GM18517 (cell line): Measurements from ENCODE around the gene MMEL1.
"Not testable (repeated sequence)": the region's sequence is repeated elsewhere in the genome, so short reads cannot be mapped to it uniquely, and the experiment has no call there.

ENCODE experiments used
- ATAC-seq: cut with Tn5 transposase; IDR thresholded peaks from one replicate; pipeline ENCODE4 v1.9.1; 2021; ENCODE audit warnings: mild to moderate bottlenecking, moderate library complexity; ENCODE audit not compliant: unreplicated experiment

Gene MMEL1

GRCh38 chr1:2559509-2560298 is 73.1 kb downstream of the MMEL1 start:
- ATAC-seq: no peak

- no peak for ATAC-seq
Measured at GRCh38 chr1:2558861-2559260, 74.0 kb downstream of the MMEL1 start.

- no peak for ATAC-seq
Measured at GRCh38 chr1:2558420-2558819, 74.4 kb downstream of the MMEL1 start.

DNA sequence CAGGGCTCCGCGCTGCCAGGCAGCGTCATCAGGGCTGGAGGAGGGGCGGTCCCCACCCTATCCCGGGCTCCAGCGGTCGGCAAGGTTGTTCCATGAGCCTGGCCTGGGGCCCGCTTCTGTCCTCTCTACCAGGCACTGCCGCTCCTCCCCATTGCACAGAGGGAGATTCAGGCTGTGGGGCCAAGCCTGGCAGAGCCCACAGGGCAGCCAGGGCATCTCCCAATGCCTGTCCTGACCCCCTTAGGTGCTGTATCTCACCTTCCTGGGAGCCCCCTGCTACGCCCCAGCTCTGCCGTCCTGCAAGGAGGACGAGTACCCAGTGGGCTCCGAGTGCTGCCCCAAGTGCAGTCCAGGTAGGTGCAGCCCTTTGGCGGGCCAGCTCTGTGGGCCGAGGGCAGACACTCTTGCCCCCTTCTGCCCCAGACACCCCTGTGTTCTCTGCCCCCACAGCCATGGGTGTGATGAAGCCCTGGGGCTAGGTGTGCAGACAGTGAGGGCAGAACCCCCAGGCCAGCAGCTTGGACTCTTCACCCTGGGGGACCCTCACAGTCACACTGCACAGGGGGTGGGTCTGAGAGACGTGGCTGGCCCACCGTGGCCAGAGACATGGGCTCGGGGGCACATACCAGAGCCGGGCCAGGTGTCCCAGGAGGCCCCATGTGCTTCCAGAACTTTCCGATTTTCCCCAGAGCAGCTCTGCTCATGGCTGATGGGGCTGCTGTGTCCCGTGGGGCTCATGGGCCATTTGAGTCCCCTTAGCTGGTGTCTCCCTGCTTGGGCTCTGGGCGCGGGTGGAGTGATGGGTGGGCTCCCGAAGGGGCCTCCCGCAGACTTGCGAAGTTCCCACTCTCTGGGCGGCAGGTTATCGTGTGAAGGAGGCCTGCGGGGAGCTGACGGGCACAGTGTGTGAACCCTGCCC is 75.1 kb downstream of the MMEL1 start:
- ATAC-seq: no peak

DNA sequence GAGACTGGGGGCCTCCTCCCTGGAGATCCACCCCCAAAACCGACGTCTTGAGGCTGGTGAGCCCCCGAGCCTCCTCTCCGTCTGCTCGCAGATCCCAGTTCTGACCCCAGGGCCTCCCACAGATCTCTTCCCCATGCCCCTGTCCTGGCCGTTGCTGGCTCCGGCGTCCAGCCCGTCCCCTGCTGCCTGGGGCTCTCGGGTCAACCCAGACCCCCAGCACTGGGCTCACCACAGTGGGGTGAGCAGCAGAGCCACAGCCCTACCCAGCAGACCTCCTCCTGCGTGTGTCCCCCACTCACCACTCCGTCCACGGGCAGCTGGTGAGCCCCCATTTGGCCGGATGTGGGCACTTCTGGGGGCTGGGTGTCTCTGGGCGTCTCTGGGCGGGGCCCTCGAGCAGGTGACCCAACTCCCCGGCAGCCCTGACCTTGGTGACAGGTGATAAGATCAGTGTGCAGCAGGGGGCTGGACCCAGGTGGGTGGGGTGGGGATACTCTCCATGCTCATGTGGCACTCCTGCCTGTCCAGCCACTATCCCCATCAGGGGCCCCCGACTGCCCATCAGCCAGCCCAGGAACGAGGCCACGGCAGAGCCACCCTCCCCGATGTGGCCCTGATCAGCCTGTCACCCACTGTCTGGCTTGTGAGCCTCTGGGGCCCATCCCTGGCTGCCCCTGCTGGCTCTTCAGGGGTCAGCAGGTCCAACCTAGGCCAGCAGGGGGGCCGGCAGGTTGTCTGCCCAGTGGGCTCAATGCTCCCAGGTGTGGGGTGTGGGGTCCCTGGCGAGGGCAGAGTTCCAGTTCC is 75.9 kb downstream of the MMEL1 start:
- no peak for ATAC-seq

- no peak for ATAC-seq
Measured at GRCh38 chr1:2556277-2556677, 76.5 kb downstream of the MMEL1 start, which contains the start of gene TNFRSF14. Gene TNFRSF14 (plus strand): TSS chr1:2556371. CDS start chr1:2556665, 294 bp downstream.

- no peak for ATAC-seq
Measured at GRCh38 chr1:2555634-2556276, 77.1 kb downstream of the MMEL1 start.

DNA sequence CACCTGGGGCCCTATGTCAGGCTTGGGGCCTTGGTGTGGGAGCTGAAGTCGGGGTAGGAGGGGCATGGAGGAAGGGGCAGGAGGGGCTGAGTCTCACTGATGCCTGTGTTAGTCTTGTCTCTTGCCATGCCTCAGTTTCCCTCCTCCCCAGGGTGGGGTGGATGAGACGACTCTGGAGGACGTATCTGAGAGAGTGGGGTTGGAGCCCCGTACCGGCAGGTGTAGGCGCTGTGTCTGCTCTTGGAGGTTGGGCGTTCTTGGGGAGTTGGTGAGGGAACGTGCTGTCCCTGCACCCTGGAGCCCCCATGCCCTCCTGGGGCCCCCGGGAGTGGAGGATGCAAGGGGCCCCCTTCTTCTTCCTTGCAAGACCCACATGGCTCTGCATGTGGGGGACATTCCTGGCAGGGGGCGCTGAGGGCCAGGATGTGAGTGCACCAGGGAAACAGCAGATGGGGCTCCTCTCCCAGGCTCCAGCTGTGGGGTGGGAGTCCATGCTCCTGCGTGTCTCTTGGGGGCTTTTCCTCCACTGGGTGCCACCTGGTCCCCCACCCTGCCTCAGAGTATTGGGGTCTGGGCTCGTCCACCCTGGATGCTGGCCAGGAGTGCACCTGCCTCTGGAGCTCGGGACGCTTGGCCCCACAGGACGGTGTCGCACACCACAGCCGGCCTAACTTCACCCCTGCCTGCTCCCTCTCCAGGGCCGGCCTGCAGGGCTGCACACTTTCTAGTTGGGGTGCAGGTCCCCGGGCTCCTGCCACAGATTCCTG is 78.0 kb downstream of the MMEL1 start:
- no peak for ATAC-seq

DNA sequence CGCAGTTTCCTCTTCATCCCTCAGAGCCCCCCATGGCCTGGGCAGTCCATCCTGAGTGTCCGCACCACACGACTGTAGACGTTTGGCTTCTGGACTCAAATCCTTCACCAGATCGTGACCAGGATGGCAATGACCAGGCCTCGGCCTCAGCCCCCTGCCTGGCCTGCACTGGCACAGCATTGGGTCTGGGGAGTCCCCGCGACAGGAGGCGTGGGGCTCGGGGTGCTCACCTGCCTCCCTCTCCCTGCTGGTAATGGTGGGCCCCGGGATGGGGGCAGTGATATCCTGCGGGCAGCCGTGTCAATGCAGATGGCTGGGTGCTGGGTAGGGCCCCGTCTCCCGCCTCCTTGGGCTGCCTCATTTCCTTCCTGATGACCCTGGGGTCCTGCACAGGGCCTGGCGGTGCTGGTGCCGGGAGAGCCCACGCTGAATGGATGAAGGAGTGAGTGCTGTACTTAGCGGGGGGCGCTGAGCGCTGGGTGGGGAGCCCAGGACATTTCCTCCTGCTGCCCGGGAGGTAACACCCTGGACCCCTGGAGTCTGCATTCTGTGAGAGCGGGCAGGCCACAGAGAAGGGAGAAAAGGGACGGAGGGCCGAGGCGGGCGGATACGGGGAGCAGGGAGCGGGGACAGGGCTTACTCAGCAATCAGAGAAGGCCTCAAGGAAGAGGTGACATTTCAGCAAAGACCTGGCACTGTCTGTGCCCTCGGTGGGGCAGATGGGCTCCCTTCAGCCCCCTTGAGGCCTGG is 78.8 kb downstream of the MMEL1 start:
- ATAC-seq: no peak

DNA sequence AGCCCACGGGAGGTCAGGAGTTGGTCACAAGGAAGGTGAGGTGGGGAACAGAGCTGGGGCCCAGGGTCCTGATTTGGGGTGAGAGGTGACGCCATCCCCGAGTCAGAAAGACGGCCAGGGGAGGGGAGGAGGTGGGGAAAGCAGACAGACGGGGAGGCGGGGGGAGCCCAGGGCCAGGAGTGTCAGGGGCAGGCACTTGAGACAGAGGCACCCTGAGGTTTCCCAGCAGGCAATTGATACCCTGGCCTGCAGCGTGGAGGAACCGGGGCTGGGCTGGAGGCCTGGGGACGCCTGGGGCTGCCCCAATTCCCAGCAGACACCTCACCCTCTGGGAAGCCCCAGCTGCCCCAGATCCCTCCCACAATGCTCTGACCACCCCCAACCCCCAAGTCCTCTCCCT is 79.7 kb downstream of the MMEL1 start:
- ATAC-seq: not testable (repeated sequence)

- no peak for ATAC-seq
Measured at GRCh38 chr1:2552189-2552588, 80.6 kb downstream of the MMEL1 start.

GRCh38 chr1:2551544-2551943 is 81.3 kb downstream of the MMEL1 start:
- ATAC-seq: not testable (repeated sequence)

GRCh38 chr1:2550309-2550861 is 82.4 kb downstream of the MMEL1 start:
- not testable (repeated sequence) for ATAC-seq

- not testable (repeated sequence) for ATAC-seq
Measured at GRCh38 chr1:2549367-2550029, 83.3 kb downstream of the MMEL1 start.

- ATAC-seq: peak; percentile 18
Measured at GRCh38 chr1:2548068-2548589, 84.7 kb downstream of the MMEL1 start.

GRCh38 chr1:2547210-2548067 is 85.4 kb downstream of the MMEL1 start:
- ATAC-seq: no peak
